Stimulated activated CD4-positive, alpha-beta T cell treated with anti-CD3 and anti-CD28 coated beads, Interleukin-1b, Interleukin-23, amount 100 ng/mL, for 4 hours (primary cell): ENCODE measurements around the gene RXRA.

Source experiments
- DNase-seq, 2 donors: peaks; one replicate each; pipeline ENCODE4 v3.0.0-alpha.2; 2020; ENCODE audit warnings: low read depth in 2 of 2

RXRA gene

DNA sequence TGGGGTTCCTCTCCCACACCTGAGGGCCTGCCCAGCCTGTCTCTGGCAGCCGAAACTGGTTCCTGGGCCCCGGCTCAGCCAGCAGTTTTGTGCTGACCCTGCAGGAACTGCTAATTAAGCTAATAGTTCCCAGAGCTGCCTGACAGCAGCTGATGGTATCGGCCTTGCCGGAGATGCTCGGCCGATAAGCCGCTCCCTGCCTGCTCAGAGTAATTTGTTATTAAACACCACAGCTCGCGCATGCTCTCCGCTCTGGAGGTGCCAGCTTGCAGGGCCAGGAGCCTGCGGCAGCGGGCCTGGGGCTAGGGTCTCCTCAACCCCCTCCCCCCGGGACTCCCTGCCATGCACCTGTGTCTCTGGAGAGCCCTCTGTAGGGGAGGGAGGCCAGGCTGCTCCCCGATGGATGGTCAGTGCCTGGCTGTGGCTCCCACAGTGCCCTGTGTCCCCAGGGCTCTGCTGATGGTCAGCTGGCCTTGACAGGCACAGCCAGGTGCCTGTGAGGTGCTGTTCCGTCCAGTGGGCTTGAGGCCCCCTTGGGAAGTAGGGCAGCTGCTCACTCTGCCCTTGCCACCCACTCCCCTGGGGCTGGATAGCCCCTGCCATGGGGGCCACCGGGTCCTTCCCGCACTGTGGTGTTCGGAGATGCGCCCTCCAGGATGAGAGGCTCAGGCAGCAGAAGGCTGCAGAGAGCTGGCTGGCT is 41.7 kb downstream of the RXRA start:
- DNase-seq, result no peak

GRCh38 chr9:134368571-134368970 is 42.3 kb downstream of the RXRA start:
- no peak for DNase-seq

- no peak for DNase-seq
Observed at GRCh38 chr9:134369416-134370212, 43.4 kb downstream of the RXRA start.

DNA sequence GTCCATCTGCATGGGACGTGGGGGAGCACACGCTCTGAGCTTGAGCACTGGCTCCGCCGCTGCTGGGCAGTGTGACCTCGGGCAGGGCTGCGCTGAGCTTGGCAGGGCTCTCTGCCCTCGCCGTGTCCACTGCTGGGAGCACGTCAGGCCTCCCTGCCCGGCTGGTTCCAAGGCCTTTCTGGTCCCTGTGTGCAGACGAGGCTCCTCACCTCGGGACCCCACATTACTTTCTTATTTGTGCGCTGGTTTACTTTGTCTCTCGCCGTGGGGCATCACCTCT is 43.9 kb downstream of the RXRA start:
- no peak for DNase-seq

- DNase-seq, result no peak
Observed at GRCh38 chr9:134370638-134371037, 44.4 kb downstream of the RXRA start.

DNA sequence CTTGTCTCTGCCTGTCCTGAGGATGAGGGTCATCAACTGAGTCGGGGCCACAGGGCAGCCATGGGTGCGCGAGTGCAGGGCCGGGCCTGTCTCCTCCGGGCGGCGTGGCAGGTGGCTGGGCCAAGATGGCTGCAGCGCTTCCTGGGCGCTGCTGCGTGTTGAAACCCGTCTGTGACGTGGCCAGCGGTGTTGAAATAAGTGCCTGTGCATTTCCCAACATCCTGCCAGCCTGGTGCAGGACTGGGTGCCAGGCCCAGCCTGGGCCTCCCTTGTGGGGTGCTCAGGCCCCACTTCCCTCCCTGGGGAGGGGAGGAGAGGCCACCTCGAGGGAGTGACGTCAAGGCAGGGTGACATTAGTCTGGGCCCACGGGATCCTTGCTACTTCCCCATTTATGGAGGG is 45.5 kb downstream of the RXRA start:
- no peak for DNase-seq

- no peak for DNase-seq
Observed at GRCh38 chr9:134372581-134373267, 46.5 kb downstream of the RXRA start.

GRCh38 chr9:134373269-134373668 is 47.0 kb downstream of the RXRA start:
- DNase-seq, result no peak

GRCh38 chr9:134373953-134374300 is 47.7 kb downstream of the RXRA start:
- DNase-seq, result no peak

DNA sequence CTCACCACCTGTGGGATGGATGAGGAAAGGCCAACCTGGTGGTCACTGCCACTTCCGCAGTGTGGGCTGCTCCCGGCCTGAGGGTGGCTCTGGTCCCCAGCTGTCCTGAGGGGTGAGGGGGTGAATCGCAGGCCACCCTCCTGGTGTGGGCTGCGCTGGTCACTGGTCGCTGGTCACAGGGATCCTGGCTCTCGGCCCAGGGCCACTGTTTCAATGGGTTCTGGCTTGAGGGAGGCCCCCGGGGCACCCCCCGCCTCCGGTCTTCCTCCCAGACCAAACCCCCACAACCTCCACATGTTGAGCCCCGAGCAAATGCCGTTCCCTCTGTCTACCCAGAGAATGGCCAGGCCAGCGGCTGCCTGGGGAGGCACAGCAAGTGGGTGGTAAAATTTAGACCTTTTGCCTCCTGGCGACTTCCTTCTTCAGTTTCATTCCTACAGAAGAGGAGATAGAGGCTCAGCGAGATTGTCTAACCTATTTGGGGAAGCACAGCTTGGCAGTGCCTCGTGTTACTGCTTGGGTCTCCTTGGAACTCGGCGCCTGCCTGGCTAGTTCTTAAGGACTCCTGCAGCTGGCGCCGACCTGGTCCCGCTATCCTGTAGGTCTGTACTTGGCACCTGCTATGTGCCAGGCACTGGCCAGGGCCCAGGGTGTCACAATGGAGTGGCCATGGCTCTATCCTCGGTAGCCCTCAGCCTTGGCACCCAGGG is 48.2 kb downstream of the RXRA start:
- DNase-seq, result no peak

DNA sequence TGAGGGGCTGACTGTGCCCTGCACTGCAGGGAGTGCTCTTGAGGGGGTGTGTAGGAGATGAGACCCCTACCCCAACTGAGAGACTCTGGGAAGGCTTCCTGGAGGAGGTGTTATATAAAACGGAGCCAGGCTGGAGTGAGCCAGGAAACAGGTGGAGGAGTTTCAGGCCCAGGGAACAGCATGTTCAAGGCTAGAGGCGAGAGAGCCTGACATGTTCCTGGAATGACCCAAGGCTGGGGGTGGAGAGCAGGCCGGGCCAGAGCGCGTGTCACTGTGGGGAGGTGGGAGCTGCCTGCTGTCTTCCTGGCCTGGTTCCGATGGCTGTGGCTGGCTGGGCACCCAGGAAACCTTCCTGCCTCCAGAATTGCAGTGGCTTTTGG is 48.7 kb downstream of the RXRA start:
- no peak for DNase-seq

GRCh38 chr9:134375430-134376385 is 49.5 kb downstream of the RXRA start:
- DNase-seq, result no peak

DNA sequence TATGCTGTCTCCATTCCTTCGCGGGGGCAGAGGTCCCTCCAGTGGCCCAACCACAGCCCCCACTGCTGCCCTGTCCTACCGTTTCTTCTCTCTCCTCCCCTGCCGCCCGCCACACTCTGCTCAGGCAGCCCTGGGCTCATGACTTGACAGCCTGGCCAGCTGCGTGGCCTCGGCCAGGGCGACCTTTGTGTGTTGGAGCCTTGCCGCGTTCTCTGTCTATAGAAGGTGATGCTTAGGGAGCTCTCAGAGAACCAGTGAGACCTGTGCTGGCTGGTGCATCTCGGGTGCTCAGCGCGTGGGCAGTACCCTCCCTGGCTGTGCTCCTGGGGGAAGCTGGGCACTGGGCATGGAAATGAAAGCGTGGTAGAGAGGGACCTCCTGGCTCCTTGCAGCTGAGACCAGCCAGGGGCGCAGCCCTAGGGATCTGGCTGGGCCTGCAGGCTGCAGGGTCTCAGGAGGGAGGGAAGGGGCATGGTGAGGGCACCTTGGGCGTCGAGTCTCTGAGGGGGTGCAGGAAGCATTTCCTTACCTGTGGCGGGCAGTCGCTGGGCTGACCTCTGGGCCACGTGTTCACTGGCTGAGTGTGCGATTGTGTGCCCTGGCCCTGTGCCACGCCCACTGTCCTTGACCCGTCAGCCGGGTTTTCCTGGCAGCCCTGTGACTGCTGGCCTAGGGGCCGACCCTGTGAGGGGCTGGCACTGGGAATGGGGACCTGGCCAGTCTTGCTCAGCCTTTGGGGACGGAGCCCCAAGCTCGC is 50.3 kb downstream of the RXRA start:
- DNase-seq, result no peak

DNA sequence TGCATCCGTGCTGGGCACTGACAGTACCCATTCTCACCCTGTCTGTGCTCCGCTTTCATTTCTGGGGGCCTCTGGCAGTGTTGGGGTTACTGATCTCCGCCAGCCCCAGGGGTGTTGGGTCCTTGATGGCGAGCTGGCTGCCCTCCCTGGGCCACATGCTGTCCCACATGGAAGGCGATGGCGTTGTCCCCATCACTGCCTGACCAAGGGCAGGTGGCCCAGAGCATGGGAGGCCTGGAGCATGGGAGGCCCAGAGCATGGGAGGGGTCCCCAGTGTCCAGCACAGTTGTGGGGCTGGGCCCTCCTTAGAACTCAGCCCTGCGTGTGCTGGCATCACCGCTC is 50.9 kb downstream of the RXRA start:
- DNase-seq, result no peak

DNA sequence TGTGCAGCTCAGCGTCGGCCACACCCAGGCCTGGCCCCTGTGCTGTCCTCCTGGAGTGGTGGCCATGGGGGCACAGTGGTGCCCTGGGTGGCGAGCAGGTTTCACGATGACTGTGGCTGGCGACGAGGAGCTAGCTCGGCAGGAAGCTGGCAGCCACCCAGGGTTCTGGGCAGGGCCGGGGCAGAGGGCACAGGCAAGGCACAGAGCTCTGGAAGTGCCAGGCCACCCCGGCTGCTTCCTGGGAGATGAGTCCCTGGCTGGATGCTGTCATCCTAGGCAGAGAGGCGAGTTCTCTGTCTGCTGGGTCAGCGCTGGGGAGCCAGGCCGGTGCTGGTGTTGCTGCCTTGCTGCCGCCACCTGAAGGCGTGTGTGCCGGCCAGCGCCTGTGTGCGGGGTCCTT is 51.7 kb downstream of the RXRA start:
- DNase-seq, result no peak

DNA sequence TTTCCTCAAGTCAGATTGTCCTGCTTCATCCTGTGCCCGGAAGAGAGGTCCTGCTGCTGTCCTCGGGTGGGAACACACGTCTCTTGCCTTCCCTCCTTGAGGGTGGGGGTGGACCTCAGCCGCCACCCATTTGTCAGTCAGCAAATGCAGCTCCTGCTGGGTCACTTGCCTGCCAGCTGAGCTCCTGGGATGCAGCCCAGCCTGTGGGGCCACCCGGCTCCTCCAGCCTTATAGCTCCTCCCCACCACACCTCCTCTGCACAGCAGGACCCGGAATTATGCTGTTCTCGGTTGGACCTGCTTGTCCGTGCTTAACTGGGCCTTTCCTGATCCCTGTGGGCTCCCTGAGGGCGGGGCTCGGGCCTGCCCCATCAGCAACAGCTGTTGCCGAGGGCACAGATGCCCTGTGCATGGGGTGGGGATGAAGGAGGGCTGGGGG is 52.7 kb downstream of the RXRA start:
- DNase-seq, result no peak

DNA sequence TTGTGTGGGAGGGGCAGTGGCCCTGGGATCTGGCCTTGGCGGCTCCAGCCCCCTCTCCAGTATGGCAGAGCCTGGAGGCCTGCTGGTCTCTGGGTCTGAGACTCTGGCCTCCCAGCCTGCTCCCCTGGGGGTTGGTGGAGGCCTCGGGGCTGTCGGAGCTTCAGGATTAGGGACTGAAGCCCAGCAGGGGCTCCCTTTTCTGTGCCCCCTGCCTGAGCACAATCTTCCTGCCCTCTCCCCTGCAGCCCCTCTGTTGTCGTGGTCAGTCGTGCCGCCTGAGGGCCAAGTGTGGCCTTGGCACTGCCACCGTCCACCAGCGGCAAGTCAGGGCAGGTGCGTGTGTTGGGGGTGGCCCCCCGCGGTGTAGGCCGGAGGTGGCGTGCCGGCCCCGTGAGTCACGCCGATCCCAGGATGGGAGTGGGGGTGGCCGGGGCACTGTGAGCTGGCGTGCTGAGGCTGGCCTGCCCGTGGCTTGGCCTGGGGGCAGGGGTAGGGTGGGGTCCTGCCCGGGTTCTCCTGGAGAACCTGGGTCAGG is 53.6 kb downstream of the RXRA start:
- no peak for DNase-seq

- no peak for DNase-seq
Observed at GRCh38 chr9:134380542-134381271, 54.5 kb downstream of the RXRA start.

GRCh38 chr9:134381272-134381661 is 55.0 kb downstream of the RXRA start:
- no peak for DNase-seq
